OCI-LY3 (cell line): ENCODE data around the gene APPL2.
A peak's percentile ranks its signal among the peaks of the same experiment; 100 is the strongest.

ENCODE experiments used
- H2AFZ ChIP-seq: fragments of 200-600, 300-600 bp; shearing (Covaris generic); 2 replicates; pipeline ENCODE4 v1.6.0; 2014; ENCODE audit warnings: antibody characterized with exemption, low read depth, low read length
- H3K27ac ChIP-seq: fragments of 200-600, 300-600 bp; sonication (generic); 2 replicates; pipeline ENCODE4 v1.5.1; 2014; ENCODE audit warnings: mild to moderate bottlenecking, low read length, moderate library complexity, mixed read lengths
- H3K27me3 ChIP-seq: fragments of 200-600, 300-600 bp; sonication (generic); 2 replicates; pipeline ENCODE4 v1.6.1; 2014; ENCODE audit warnings: low read depth, low read length, mixed read lengths
- H3K36me3 ChIP-seq: fragments of 200-600, 300-600 bp; sonication (generic); replicated peaks from 2 replicates; pipeline ENCODE3; 2014; ENCODE audit warnings: low read depth, low read length, mixed read lengths
- H3K4me1 ChIP-seq: fragments of 300-600, 200-600 bp; sonication (generic); 2 replicates; pipeline ENCODE4 v1.6.1; 2014; ENCODE audit warnings: low read length, mixed read lengths
- H3K4me2 ChIP-seq: fragments of 200-600, 300-600 bp; sonication (generic); 2 replicates; pipeline ENCODE4 v1.6.1; 2014; ENCODE audit warnings: low read length, mixed read lengths
- H3K4me3 ChIP-seq: fragments of 300-600, 200-600 bp; sonication (generic); 2 replicates; pipeline ENCODE4 v1.5.1; 2014; ENCODE audit warnings: antibody characterized with exemption, mild to moderate bottlenecking, low read length, moderate library complexity
- H3K79me2 ChIP-seq: fragments of 300-600, 200-600 bp; shearing (Covaris generic); 2 replicates; pipeline ENCODE4 v1.6.1; 2014; ENCODE audit warnings: mild to moderate bottlenecking, low read length, mixed read lengths
- H3K9ac ChIP-seq: fragments of 300-600, 200-600 bp; shearing (Covaris generic); 2 replicates; pipeline ENCODE4 v1.6.0; 2014; ENCODE audit warnings: mild to moderate bottlenecking, low read length, moderate library complexity
- H3K9me3 ChIP-seq: fragments of 200-600, 300-600 bp; shearing (Covaris generic); 2 replicates; pipeline ENCODE4 v1.6.1; 2014; ENCODE audit warnings: low read length, mixed read lengths; ENCODE audit not compliant: insufficient read depth
- H4K20me1 ChIP-seq: fragments of 200-600, 300-600 bp; sonication (generic); 2 replicates; pipeline ENCODE4 v1.6.1; 2016; ENCODE audit warnings: low read length, mixed read lengths; ENCODE audit not compliant: insufficient read depth
- EZH2phosphoT487 ChIP-seq: fragments of 200-600 bp; shearing (Covaris generic); IDR thresholded peaks from 2 replicates; pipeline ENCODE4 v1.6.1; 2018; ENCODE audit warnings: antibody characterized with exemption, mixed run types, low read depth
- TF ChIP-seq, protein P1 (sequence below): fragments of 200-600, 300-600 bp; sonication (generic); IDR thresholded peaks from 2 replicates; pipeline ENCODE4 v1.5.1; 2014; ENCODE audit warnings: antibody characterized with exemption, low read length, low read depth

APPL2 gene

DNA sequence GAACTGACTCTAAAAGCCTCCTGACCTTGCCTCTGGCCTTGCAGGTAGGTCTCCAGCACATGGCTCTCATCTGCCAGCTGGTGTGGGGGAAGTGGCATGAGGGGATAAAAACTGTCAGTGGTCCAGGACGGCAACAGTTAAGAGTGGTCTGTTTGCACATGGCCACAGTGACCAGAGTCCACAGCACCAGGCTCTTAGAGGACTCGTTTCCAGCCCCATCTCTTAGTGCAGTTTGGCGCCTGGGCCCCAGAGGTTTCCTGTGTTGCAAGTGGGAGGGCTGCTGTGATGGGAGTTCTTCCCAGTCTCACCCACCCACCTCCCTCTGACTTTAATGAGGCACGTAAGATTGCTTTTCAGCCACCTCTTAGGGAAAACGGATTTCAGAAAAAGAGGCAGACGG is 37.0 kb downstream of the APPL2 start:
- TF ChIP-seq EZH2phosphoT487: no peak
- TF ChIP-seq, protein P1, sequence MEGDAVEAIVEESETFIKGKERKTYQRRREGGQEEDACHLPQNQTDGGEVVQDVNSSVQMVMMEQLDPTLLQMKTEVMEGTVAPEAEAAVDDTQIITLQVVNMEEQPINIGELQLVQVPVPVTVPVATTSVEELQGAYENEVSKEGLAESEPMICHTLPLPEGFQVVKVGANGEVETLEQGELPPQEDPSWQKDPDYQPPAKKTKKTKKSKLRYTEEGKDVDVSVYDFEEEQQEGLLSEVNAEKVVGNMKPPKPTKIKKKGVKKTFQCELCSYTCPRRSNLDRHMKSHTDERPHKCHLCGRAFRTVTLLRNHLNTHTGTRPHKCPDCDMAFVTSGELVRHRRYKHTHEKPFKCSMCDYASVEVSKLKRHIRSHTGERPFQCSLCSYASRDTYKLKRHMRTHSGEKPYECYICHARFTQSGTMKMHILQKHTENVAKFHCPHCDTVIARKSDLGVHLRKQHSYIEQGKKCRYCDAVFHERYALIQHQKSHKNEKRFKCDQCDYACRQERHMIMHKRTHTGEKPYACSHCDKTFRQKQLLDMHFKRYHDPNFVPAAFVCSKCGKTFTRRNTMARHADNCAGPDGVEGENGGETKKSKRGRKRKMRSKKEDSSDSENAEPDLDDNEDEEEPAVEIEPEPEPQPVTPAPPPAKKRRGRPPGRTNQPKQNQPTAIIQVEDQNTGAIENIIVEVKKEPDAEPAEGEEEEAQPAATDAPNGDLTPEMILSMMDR: no peak
- Histone ChIP-seq H3K27ac (no peak overlapping the region), H3K27me3 (no peaks in the 10 kb centered on the region), H2AFZ (no peak overlapping the region), H3K4me3 (no peak overlapping the region), H3K4me1 (no peaks in the 10 kb centered on the region), H3K36me3 (peaks cover 27% of the 10 kb centered on the region), H4K20me1 (no peaks in the 10 kb centered on the region), H3K79me2 (no peaks in the 10 kb centered on the region), H3K4me2 (no peak overlapping the region), H3K9ac (no peak overlapping the region), H3K9me3 (no peaks in the 10 kb centered on the region)

DNA sequence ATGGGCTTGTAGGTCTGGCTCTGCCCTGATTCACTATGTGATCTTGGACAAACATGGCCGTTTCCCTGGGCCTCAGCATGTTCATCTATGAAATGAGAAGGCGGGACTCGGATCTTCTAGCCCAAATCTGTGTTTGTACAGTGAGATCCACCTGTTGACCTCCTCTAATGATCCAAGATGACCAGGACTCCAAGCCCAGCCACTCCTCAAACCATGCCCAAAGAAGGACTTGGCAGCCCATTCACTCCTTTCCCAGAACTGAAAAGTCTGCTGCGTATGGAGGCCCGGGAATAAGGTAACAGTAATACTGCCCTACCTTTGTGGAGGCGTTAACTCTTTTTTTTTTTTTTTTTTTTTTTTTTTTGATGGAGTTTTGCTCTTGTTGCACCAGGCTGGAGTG is 39.9 kb downstream of the APPL2 start:
- TF ChIP-seq, protein P1: no peak
- no peak for TF ChIP-seq EZH2phosphoT487
- Histone ChIP-seq H3K4me3 (no peak overlapping the region), H2AFZ (no peak overlapping the region), H3K4me1 (peaks cover 11% of the 10 kb centered on the region), H3K9me3 (no peaks in the 10 kb centered on the region), H3K27me3 (no peaks in the 10 kb centered on the region), H4K20me1 (no peaks in the 10 kb centered on the region), H3K79me2 (no peaks in the 10 kb centered on the region), H3K27ac (no peak overlapping the region), H3K36me3 (peaks cover 40% of the 10 kb centered on the region), H3K9ac (no peak overlapping the region), H3K4me2 (no peak overlapping the region)

DNA sequence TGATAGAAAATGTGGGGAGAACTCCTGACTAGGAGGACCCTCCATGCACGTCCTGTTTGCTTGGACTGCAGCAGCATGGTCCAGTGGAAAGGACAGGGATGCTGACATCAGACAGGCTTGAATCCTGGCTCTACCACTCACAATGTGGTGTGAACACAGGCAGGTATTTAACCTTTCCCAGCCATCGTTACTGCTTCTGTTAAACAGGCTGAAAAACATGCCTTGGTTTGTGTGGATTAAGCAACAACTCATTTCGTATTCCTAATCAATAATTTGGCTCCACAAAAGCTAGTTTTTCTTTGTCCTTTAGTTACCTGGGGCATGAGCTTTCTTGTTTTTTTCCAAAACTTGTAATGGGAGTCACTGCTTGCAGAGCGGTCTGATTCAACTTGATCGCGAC is 41.0 kb downstream of the APPL2 start:
- H4K20me1 ChIP-seq: no peaks in the 10 kb centered on the region
- no peaks in the 10 kb centered on the region for H3K79me2 ChIP-seq
- no peaks in the 10 kb centered on the region for H3K27me3 ChIP-seq
- H3K9me3 ChIP-seq: no peaks in the 10 kb centered on the region
- H3K27ac ChIP-seq: no peak overlapping the region
- H2AFZ ChIP-seq: no peak overlapping the region
- H3K36me3 ChIP-seq: peaks cover 41% of the 10 kb centered on the region
- no peak overlapping the region for H3K4me3 ChIP-seq
- H3K4me2 ChIP-seq: no peak overlapping the region
- TF ChIP-seq, protein P1: no peak
- TF ChIP-seq EZH2phosphoT487: no peak
- H3K4me1 ChIP-seq: peaks cover 11% of the 10 kb centered on the region
- no peak overlapping the region for H3K9ac ChIP-seq

DNA sequence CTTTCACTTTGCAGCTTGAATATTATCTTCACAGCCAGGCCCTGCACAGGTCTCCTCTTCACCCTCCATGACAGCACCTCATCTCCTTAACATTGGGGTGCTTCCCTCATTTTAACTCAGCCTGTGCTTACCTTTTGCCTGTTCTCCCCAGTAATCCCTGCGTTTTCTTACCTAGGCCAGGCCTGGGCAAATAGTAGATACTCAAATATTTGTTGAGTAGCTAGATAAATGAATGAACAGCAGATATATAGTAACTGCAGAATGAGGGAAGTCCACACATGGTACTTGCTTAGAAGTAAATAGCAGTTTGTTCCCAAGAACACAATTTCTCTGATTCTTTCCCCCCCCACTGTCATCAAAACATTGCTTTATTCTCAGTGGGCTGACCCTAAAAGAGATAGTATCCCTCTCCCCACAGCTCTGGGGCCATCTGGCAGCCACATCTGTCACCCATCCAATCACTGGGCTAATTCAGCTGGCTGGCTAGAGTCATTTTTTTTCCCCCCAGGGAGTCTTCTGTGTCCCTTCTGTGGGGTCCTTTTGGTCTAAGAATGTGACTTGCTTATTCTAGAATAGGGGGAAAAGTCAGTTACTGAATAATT is 43.2 kb downstream of the APPL2 start:
- Histone ChIP-seq H3K4me1 (peaks cover 11% of the 10 kb centered on the region), H2AFZ (no peak overlapping the region), H3K9me3 (no peaks in the 10 kb centered on the region), H3K27ac (0 out of 2 replicates have a peak overlapping the region, but pooled peaks have one; percentile 23), H3K36me3 (peaks cover 50% of the 10 kb centered on the region), H3K4me3 (no peak overlapping the region), H3K4me2 (peak overlapping the region; percentile 38; the same call in 1 of the 2 replicates), H3K27me3 (no peaks in the 10 kb centered on the region), H4K20me1 (no peaks in the 10 kb centered on the region), H3K9ac (no peak overlapping the region), H3K79me2 (no peaks in the 10 kb centered on the region)
- TF ChIP-seq, protein P1: no peak
- TF ChIP-seq EZH2phosphoT487: no peak
